HG03159 (cell line): ENCODE data around the gene KCNJ10.

Experiments used
- ATAC-seq: cut with Tn5 transposase; IDR thresholded peaks from one replicate; pipeline ENCODE4 v1.9.1; 2021; ENCODE audit warnings: mild to moderate bottlenecking, moderate library complexity; ENCODE audit not compliant: unreplicated experiment

KCNJ10 gene

DNA sequence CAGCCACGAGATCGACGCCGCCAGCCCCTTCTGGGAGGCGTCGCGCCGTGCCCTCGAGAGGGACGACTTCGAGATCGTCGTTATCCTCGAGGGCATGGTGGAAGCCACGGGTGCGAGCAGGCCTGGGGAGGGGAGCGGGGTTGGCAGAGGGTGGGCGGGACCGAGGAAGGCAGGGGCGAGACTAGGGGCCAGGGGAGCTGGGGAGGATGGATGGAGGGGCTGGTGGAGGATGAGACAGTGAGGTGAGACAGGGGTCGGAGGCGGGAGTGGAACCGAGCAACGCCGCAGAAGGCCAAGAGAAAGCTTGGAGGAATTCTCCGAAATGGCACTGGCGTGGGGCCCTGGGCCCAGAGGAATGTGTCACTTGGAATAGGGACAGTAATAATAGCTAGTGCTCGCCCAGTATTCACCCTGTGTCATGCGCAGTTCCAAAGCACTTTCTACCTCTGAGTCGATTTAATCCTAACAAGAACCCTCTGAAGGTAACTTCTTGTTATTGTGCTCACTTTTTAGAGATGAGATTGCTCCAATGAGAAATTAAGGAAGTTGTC, 14.9 kb upstream of the KCNJ10 start:
- no peak for ATAC-seq

DNA sequence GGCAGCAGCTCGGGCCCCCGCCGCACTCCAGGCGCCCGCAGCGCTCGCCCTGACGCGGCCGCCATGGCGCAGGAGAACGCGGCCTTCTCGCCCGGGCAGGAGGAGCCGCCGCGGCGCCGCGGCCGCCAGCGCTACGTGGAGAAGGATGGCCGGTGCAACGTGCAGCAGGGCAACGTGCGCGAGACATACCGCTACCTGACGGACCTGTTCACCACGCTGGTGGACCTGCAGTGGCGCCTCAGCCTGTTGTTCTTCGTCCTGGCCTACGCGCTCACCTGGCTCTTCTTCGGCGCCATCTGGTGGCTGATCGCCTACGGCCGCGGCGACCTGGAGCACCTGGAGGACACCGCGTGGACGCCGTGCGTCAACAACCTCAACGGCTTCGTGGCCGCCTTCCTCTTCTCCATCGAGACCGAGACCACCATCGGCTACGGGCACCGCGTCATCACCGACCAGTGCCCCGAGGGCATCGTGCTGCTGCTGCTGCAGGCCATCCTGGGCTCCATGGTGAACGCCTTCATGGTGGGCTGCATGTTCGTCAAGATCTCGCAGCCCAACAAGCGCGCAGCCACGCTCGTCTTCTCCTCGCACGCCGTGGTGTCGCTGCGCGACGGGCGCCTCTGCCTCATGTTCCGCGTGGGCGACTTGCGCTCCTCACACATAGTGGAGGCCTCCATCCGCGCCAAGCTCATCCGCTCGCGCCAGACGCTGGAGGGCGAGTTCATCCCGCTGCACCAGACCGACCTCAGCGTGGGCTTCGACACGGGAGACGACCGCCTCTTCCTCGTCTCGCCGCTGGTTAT, 14.2 kb upstream of the KCNJ10 start:
- ATAC-seq, result no peak

DNA sequence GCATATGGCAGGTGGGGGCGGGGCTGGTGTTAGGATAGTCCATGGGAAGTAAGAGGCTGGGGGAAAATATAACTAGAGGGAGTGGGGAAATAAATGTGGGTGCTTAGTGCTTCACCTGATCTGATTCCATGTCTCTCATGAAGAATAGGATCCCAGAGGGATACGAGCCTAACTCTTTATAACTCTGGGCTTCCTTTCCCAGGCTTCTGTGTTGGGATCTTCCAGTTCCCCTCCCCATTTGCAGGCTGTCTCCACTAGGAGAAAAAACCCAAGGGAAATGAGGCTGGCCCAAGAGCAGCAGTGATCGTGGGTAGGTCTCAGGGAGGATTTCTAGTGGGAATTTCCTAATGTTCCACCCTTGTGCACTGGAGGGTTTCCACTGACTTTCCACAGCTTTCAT, 13.0 kb upstream of the KCNJ10 start:
- no peak for ATAC-seq

DNA sequence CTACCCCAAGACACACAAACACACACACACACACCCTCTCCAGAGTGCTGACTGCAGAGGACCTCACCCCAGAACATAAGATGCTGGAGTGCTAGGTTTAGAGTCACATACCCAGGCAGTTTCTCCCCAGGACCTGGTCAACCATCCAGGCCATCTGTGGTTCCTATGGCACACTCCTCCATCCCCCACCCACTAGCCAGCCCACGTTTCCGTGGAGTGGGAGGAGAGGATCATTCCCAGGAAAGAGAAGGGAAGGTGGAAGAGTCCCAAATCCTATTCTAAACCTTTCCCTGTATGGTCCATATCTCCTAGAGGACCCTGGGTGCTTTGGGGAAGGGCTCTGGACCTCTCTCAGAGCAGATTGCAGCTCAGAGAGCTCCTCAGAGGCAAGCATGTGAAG, 12.5 kb upstream of the KCNJ10 start:
- no peak for ATAC-seq

DNA sequence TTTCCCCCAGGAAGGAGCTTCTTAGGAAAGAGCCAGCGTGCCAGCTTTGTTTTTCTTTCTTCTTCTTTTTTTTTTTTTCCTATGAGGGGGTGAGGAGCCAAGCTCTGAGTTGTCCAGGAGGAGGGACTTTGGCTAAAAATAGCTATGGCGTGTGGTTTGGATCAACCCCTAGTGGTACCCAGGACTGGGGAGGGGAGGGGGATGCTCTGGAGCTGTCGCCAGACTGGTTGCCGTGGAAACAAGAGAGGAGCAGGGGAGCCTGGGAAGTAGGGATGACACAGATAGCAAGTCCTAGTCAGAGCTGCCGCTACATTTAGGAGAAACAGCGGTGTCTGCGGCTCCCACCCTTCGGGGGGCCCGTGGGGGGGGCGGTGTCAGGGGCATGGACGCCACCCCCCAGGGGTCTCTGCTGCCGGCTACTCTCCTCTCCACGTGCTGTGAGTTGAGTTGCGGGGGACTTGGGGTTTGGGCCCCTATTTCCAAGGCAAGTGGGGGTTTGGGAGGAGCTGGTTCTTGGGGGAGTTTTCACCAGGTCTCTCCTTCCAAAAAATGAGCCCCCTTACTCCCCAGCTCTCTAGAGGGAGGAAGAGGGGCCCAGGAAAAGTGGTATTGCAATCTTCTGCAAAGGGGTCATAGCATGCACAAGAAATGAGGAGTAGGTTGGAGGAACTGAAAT, 11.4 kb upstream of the KCNJ10 start, which contains the start of gene KCNJ9:
Gene KCNJ9 (plus strand): TSS at position 278 of the 676 bp plus-strand sequence. CDS start 2,493 bp downstream, outside the sequence.
- ATAC-seq, result no peak

DNA sequence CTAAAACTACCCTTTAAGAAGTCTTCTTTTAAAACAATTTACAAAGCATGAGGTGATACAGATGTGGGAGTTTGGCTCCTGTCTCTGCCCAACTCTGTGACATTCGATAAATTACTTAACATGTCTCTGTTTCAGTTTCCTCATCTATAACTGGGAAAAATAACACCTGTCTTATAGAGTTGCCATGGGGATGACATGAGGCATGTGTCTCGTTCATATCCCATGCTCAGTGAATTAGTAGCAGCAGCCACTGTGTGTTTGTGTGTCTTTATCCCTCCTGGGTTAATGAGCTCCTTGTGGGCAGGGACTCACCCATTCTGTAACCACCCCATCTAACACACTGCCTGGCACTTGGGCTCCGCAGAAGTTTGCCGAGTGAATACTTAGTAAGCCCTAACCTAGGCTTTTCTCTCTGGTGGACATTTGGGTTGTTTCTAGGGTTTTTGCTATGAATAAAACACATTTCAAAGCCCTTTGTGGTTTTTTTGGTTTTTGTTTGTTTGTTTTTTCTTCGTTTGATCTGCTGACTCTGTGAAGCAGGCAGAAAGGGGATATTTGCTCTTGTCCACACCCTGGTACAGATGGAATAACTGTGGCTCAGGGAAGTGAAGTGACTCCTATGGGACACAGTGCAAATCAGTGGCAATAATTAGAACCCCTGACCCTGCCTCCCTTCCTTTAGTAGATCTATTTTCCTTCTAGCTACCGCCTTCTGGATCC, 10.6 kb upstream of the KCNJ10 start:
- no peak for ATAC-seq

DNA sequence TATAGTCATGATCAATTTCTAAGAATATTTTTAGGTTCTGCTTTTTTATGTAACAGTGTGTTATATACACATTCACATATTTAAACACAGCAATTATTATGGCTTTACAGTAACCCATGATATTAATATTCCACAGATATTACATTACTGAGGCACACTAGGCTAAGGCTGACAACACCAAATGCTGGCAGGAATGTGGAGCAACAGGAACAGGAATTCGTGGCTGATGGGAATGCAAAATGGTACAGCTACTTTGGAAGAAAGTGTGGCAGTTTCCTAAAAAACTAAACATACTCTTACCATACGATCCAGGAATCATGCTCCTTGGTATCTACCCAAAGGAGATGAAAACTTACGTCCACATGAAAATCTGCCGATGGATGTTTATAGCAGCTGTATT, 9.5 kb upstream of the KCNJ10 start:
- ATAC-seq, result no peak

DNA sequence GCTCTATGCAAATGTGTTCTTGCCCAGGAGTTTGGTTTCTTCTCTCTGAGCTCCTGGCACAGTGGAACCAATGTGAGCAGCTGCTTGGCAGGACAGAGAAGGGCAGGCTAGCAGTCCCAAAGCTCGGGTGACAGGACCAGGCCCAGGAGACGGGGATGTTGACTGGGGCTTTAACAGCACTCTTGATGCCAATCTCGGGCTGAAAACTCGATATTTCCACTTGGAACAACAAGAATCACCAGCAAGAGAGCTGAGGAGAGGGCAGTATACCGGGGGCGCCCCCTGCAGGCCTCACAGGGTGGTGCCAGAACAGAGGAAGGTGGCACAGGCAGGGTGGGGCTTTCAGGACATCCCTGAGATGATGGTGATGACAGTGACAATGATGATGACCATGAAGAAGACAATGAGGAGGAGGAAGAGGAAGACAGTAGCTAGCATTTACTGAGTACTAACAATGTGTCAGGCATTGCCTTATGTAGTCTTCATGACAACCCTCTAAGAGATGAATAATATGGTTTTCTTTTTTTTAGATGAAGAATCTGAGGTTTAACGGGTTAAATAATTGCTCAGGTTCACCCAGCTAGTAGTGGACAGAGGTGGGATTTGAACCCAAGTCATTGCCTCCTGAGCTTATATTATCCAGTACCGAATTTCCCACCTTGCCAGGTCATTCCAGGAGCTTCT, 8.7 kb upstream of the KCNJ10 start:
- ATAC-seq, result peak; percentile 67

DNA sequence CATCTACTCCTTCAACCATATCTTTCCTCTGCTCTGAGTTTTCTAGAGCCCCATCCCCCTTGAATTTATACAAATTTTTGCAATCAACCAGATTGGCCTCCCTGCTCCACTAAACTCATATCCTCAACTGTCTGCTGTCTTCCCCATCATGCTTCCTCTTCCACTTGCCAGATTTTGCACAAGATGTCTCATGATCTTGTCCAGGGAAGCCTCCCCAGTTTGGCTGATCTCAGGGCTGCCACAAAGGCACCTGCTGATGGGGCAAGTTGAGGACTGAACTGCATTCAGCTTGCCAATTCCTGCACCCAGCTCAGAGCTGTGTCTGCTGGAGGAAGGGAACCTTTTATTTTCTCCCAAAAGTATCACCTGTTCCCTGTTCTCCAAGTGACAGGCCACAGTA, 7.5 kb upstream of the KCNJ10 start:
- no peak for ATAC-seq

DNA sequence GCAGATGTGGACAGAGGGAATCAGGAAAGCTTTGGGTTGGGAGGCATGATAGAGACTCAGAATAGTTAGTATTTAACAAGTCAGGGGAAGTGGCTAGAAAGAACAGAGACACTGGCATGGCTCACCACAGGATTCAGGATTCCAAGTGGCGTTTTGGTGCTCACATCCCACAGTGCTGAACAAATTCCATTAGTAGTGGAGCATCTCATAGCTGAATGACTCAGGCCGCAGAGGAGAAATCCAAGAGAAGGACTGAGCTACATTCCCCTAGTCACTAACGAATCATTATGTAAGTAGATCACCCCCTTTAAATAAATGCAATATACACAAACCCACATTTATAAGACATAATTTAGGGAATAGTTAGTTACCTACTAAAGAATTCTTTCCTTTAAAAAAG, 6.3 kb upstream of the KCNJ10 start:
- no peak for ATAC-seq

DNA sequence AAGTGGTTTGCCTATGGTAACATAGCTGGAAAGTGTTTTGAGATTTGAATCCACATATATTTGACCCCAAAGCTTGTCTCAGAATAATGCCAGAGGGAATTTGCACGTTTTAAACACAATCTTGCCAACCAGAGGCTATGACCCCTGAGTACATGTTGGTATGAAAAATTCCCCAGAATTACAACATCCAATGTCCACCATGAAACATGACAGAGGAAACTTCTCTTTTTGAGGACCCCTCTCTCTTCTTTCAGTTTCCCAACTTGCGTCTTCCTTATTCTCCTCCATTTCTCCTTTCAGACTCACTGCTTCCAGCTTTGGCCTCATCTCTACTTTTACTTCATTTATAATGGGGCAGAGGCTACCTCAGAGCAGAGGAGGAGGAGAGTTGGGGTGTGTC, 5.9 kb upstream of the KCNJ10 start:
- no peak for ATAC-seq

DNA sequence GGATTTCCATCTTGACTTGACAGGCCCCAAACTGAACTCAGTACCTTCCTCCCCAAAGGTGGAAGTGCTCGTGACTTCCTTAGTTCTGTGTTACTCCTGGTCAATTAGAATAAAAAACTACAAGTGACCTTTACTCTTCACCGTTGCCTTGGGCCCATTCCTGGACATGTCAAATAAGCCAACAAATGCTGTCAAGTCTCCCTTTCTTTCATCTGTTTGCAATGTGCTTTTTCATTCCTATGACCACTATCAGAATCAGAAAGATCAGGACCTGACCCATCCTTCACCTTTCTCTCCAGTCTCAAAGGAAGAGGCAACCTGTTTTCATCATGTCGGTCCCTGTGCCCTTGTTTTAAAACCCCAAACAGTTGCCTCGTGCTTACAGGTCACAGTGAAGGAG, 4.9 kb upstream of the KCNJ10 start:
- ATAC-seq, result no peak

DNA sequence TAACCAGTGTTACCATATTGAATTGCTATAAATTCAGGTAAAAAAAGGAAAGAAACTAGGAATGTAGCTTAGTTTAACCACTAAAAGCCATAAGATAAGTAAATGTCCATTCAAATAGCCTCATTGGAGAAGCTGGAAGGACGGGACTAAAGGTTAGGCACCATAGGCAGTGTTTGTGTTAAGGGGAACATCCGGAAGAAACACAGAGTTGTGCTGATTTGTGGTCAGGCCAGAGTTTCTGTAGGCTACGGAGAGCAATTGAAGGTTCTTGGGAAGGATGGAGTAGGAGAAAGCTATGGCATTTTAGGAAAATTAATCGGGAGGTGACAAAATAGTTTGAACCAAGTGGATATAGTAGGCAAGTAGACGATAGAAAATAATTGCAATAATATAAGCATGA, 1.3 kb upstream of the KCNJ10 start:
- ATAC-seq, result no peak

DNA sequence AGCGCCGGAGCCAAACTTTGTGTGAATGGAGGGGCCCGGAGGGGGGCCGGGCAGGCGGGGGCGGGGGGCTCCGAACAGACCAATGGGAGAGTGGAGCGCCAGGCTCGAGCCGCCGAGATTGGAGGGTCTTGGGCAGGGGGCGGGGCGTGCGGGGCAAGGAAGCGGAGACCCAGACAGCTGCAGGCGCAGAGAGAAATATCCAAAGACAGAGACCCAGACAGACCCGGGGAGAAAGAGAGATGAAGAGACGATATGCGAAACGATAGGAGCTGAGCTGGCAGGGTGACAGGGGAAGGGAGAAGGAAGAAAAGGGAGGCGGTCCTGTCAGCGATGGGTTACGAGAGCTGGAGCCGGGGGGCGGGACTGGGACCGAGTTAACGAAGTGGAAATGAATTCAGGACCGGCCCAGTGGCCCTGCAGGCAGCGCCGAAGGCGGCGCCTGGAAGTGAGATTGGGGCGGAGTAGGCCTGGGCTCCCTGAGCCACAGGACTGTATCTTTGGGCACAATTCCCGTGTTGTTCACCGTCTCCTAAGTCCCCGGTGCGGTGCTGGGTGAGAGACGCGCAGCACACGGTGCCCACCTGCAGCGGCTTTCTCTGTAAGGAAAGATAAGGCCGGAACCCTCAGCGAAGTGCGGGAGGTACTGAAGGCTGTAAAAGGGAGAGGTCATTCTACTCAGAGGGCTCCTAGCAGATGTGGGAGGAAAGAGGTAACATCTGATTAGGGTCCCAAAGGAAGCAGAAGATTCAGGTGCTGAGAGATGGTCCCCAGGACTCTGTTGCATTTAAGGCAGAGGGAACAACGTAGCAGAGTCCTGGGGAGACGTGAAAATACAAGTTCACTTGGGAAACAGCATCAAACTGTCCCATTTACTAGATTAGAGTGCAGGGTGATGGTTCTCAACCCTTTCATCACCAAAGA, 543 bp upstream of the KCNJ10 start:
- peak; percentile 43 for ATAC-seq

DNA sequence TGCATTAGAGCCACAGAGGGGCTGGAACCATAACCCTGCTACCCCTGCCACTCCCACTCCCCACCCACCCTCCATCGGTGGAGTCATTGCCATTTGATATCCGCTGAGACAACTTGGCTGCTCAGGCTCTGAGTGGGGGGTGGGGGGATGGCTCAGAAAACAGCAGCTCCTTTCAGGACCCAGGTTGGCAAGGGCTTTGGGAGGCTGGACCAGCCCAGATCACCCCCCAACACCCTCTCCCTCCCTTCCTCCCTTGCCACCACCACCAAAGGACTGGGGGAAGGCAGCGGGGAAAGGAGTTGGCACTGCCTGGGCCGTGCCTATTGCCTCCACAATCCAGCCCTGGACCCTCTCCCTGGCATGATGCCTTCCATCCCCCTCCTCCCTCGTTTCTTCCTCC, 1.7 kb downstream of the KCNJ10 start:
- ATAC-seq, result no peak

DNA sequence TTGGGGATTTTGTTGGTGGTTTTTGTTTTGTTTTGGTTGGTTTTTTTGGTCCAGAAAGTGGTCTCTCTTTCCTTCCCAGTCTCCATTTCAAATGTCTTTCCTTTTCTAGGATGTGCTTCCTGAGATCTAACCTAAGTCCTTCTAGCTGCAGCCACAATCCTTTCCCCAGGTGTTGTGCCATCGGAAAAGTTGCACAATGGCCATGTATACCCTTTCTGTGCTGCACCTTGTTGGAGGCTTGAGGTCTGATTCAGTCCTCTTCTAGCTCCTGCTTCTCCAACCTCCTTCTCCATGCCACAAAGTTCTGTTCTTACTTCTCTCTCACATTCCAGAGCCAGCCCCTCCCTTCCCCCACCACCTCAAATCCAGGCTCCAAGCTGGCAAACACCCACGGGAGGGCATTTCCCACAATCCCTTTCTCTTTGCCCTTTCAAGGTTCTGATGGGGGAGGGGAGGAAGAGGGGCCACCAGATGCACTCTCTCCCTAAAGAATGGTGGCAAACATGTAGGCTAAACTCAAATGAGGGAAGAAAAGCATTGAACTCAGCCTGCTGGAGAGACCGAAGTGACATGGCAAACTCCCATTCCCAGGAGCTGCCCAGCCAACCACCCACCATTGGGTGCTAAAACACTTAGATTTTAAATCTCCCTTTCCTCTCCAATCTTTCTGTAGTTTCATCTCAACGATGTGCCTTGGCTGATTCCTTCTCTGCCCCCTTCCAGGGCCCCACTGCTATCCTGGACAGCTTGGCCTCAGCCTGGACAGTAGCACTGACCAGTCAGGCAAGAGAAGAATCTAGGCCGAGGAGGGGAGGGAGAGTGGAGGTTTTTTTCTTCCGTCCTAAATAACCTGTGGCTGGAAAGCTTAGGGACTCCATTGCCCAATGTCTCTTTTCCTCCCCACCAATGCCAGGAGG, 2.9 kb downstream of the KCNJ10 start:
- no peak for ATAC-seq

DNA sequence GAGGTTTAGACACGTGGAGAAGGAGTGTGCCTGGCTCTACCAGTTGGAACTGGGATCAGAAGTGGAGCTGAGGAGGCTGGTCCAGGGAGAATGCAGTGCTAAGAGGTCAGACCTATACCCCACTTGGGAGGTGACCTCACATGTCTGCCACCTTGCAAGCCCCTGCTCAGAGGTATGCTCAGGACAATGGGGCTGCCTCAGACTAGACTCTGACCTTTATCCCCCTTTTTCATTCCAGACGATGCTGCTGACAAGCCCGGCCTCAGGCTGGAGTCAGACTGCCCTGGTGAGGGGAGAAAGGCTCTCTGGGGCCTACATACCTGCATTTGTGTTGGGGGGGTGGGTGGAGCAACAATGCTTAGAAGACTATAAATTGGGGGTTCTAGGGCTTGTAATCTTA, 5.2 kb downstream of the KCNJ10 start:
- no peak for ATAC-seq

DNA sequence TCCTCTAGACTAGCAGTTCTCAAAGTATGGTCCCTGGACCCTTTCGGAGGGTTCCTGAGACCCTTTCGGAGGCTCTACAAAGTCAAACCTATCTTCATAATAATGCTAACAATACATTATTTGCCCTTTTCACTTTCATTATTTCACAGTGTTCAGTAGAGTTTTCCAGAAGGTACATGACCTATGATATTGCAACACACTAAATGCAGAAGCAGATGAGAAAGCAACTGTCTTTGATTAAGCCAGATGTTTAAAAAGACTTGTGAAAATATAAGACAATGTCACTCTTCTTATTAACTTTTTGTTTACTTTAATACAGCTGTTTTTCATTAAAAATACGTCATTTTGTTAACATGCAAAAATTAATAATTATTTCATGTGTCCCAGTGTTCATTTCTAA, 5.8 kb downstream of the KCNJ10 start:
- ATAC-seq, result no peak

DNA sequence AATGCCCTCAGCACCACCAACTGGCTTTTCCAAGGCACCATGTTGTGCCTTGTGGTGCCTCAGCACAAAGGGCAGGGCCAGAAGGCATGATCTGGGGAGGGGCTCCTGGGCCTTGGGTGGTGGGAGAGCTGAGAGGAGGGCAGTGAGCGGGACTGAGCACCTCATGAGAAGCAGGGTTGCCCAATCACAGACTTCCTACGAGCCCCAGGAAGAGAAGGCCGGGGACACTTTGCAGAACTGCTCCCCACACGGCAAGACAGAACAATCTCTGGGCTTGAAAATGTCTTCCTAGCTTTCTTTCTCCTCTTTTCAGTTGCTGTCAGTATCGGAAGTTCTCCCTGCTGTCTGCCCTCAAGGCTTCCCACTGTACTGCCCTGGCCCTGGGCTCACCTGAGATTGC, 6.8 kb downstream of the KCNJ10 start:
- no peak for ATAC-seq
